Esophagus mucosa (tissue), 1 donor: ENCODE data around the gene BLTP3A. TPM values are rescaled to one million over a fixed set of nuclear protein-coding genes. Genes with fewer than 3 reads are reported as not detected.
A peak's percentile ranks its signal among the peaks of the same experiment; 100 is the strongest.

Experiments used
- ATAC-seq: fragments of 200-7000 bp; cut with Tn5 transposase; one replicate; pipeline ENCODE4 v1.9.1; 2020
- total RNA-seq: library from RNA; stranded (reverse); gene quantifications from one replicate; pipeline ENCODE4 v1.2.4, GENCODE V29; 2023
- donor health status: DM: yes; HTN: yes; CAD: no.

BLTP3A gene
- total RNA-seq, 1 donor from 2014 or later: 8.1 TPM

DNA sequence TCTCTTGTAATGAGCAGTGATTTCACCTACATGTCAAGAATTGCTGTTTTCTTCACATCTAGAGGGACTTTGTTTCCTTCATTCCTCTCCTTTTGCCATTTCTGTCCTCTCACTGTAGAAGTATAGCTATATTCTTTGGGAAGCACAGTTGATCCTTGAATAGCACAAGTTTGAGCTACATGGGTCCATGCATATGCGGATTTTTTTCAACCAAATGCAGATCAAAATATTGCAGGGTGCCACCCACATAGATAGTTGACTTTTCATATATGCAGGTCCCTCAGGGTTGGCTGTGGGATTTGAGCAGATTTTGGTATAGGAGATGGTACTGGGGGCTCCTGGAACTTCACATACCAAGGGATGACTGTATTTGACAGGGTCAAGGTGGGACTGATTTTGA lies 41.1 kb downstream of the BLTP3A start:
- no peak for ATAC-seq

DNA sequence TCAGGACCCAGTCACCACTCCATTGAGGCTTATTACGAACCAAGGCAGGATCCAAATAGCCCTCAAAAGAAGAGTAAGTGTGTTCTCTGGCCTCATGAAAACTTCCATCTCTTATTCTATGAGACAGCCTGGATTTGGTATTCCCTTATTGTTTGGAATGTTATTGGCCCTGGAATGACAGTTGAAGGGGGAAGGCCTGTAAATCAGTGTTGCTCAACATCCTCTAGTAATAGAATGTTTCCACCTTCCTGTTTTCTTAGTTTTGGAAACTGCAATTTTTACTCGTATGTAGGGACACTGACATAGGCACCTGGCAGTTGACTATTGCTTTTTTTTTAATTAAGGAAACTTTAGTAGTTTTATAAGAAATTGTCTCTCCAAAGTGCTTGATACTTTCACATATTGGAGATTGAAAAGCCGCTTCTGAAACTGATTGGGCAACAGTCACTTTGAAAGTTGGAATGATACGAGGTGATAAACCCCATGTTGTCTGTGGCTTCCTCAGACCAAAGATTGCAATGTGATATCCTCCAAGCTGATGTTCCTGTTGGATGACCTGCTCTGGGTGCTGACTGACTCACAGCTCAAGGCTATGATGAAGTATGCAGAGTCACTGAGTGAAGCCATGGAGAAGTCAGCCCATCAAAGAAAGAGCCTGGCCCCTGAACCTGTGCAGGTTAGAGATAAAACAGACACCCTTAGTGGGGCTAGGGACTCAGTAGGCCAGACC lies 43.1 kb downstream of the BLTP3A start:
- peak; percentile 51 for ATAC-seq

DNA sequence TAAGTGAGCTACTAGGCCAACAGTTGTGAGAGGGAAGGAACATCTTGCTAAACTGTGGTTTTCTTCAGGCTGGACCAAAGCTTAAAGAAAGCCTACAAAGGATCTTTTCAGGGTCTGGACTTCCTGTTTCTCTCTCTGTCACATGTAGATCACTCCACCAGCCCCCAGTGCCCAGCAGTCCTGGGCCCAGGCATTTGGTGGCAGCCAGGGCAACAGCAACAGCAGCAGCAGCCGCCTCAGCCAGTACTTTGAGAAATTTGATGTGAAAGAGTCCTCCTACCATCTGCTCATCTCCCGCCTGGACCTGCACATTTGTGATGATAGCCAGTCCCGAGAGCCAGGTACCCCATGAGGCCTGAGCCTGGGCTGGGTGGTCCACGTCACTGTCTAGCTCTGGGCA lies 44.1 kb downstream of the BLTP3A start:
- no peak for ATAC-seq

DNA sequence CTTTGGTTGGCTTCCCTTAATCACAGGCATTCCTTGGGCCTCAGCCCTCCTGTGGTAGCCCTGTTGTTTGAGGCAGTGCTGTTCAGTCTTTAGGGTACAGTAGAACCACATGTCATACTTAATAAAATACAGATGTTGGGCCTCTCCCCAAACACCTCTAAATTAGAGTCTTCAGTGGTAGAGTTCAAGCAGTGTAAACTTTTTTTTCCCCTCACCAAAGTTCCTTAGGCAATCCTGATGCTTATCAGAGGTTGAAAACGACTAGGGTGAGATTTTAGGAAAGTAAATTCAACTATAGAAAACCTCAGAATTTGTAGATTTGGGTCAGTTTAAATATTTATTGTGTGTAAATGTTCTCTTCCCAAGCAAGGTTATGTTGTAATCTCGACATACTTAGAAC lies 44.6 kb downstream of the BLTP3A start:
- no peak for ATAC-seq

DNA sequence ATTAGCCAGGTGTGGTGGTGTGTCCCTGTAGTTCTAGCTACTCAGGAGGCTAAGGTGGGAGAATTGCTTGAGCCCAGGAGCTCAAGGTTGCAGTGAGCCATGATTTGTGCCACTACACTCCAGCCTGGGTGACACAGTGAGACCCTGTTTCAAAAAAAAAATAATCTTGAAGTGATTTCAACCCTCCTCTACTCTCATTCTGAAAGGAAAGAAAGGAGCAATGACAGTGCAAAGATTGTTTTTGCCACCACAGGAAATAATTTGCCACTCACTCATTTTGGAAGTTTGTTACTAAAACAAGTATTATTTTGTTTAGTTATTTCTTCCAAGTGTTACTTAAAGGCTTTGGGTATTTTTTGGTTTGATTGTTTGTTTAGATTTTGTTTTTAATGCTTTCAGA lies 45.6 kb downstream of the BLTP3A start:
- ATAC-seq: no peak

DNA sequence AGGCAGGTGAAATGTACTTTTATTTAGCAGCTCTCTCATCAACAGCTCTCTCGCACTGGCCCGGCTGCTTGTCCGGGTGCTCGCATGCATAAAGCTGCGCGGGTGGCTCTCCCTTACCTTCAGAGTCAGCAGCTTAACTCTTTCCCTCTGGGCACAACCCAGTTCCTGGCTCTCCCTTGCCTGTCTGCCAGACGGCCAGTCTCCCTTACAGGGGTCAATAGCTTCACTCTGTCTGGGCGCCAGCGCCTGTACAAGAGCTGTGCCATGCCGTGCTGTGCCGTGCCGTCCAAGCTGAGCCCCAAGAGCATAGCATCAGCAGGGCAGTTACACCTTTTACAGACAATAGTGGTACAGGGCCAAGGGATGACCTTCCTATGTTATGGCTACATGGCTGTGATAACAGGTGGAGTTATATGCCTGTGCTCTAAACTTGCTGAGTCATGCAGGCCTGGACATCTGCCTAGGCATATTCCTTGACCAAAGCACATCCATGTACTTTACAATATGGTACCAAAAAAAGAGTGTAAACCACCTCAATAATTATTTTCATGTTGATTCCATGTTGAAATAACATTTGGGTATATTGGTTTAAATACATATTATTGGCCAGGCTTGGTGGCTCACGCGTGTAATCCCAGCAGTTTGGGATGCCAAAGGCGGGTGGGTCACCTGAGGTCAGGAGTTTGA lies 47.9 kb downstream of the BLTP3A start:
- no peak for ATAC-seq

Other genes with a start within 250 kb of the BLTP3A start
- 0.44 TPM for gene SPDEF, start 235.8 kb upstream of the BLTP3A start, total RNA-seq
- 49.0 TPM for gene ILRUN, start 95.3 kb upstream of the BLTP3A start, total RNA-seq
- 63.4 TPM for gene SNRPC, start 34.6 kb upstream of the BLTP3A start, total RNA-seq
- 20.0 TPM for gene TAF11, start 96.0 kb downstream of the BLTP3A start, total RNA-seq
- 13.6 TPM for gene ANKS1A, start 97.2 kb downstream of the BLTP3A start, total RNA-seq